ENCODE results near the gene FRS3.
"Not testable (repeated sequence)": the region's sequence is repeated elsewhere in the genome, so short reads cannot be mapped to it uniquely, and the experiment has no call there.

FRS3 gene

DNA sequence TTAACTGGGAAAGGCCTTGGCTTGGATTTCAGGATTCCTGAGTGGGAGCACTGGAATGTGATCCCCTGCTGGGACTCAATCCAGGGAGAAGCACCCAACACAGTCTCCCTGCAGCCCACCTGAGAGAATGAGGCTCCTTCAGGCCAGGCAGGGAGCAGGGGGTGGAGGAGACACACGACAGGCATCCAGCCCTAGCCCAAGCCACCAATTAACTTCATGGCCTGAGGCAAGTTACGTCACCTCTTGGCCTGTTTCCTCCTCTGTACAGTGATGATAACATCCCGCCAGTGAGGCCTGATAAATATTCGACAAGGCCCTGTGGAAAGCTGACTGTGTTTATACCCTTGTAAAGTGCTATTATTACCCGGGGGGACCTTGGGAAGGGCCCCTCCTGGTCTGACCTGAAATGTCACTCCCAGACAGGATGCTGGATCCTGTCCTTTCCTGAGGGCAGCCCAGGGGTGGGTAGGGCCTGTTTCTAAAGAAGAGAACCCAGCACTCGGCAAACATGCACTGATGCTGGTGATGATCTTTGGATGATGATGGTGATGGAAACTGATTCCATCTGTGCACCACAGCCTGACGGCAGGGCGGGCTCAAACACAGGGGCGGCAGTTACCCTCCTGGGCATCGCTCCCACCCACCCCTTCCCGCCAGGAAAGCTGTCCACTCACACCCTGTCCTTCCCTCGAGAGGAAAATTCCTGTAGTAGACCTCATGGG, 12.4 kb downstream of the FRS3 start:
- DNase-seq: no peak

- not testable (repeated sequence) for DNase-seq
Measured at GRCh38 chr6:41766043-41766664, 13.5 kb downstream of the FRS3 start.

- DNase-seq: no peak
Measured at GRCh38 chr6:41763470-41763869, 16.2 kb downstream of the FRS3 start.

DNA sequence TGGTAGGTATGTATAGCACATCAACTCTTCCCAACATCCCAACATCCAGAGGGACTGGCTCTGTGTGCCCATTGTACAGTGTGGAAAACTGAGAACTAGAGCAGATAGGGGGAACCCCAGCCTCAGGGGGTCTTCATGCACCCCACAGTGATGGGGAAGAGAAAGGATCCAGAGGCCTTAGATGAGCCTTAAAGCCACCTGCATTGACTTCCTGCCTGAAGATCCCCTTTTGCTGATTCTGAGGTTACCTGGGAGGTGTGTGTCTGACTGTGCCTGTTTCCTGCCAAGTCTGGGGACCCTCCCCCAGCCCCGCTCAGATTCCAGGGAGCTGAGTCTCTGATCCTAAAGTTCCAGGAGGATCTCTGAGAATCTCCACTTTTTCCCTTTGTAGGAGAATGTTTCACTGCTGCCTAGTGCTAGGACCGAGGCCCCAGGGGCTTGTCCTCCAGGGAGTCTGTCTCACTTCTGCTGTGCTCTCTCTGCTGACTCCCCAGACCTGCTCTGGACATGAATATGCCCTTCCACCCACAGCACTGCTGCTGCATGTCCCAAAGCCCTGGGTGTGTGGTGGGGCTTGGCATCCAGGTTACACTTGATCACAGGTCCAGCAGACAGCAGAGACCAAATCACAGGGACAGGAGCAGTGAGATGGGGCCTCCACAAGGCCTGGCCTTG, 19.7 kb downstream of the FRS3 start:
- no peak for DNase-seq

GRCh38 chr6:41759106-41759904, 20.4 kb downstream of the FRS3 start:
- DNase-seq: no peak

- DNase-seq: no peak
Measured at GRCh38 chr6:41758641-41759035, 21.1 kb downstream of the FRS3 start.

GRCh38 chr6:41757931-41758640, 21.6 kb downstream of the FRS3 start:
- DNase-seq: no peak

DNA sequence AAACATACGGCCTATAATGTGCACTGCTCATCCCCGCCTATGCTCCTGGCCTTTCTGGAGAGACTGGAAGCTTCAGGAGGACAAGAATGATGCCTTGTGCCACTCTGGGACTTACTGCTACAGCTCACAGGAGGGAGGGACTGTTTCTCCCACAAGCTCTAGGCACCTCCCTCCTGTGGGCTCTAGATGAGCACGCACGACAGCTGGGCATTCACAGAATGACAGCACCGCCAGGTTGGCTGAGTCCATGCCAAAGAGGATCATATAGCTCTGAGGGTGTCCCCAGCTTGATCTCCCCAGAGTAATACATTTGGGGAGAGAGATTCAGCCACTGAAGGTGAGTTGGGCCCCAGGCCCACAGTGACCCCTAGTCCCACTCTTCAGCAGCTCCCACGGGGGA, 22.4 kb downstream of the FRS3 start:
- no peak for DNase-seq

- no peak for DNase-seq
Measured at GRCh38 chr6:41756354-41756753, 23.3 kb downstream of the FRS3 start.

DNA sequence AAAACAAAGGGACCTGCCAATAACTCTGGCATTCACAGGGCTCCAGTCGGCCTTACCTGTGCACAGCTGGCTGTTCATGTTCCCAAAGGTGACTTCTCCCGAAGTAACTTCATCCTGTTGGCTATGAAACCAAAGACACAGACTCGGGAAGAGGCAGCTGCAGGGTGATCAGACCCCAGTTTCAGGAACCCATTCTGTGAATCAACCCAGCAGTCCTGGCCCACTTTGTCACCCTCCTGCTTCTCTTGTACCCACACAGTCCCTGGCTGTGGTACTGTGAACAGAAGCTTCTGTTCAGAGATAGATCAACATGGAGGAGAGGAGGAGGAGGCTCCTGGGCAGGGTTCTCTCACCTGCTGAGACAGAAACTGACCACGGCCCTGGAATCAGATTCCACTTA, 23.8 kb downstream of the FRS3 start:
- DNase-seq: no peak

DNA sequence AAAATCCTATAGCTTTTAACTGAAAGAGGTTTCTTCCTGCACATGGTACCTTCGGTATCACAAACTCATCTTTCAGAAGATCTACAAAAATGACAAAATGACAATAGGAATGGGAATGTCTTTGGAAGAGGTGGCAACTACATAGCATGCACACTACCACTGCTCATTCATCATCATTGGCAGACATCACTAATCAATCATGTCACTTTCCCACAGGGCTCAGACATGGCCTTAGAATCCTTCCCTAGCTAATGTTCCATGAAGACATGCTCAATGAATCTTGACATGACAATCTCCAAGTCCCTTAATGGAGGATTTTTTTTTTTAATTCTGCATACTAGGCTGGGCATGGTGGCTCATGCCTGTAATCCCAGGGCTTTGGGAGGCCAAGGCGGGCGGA, 29.3 kb downstream of the FRS3 start:
- no peak for DNase-seq

- DNase-seq: no peak
Measured at GRCh38 chr6:41748542-41748941, 31.2 kb downstream of the FRS3 start.

DNA sequence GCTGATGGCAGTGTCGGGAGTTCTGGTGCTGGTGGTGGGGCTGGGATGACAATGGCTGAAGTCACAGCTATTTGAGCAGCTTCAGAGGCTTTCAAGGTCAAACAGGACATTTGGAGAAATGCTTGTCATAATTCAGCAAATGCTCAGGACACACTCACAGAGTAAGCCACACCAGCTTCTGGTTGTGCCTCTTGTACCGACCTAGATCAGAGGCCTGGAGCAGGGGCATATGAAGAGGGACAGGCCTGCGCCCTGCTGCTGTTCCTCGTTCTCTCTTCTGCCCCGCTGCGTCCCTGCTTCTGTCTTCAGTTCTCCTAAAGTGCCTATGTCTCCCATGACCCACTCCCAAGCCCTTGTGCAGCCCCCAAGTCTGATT, 31.6 kb downstream of the FRS3 start:
- no peak for DNase-seq

- no peak for DNase-seq
Measured at GRCh38 chr6:41747256-41748101, 32.2 kb downstream of the FRS3 start, which contains the start of gene PGC. Gene PGC (minus strand): TSS chr6:41747397. CDS start chr6:41747334, 63 bp downstream.

- no peak for DNase-seq
Measured at GRCh38 chr6:41746107-41746506, 33.6 kb downstream of the FRS3 start.

DNA sequence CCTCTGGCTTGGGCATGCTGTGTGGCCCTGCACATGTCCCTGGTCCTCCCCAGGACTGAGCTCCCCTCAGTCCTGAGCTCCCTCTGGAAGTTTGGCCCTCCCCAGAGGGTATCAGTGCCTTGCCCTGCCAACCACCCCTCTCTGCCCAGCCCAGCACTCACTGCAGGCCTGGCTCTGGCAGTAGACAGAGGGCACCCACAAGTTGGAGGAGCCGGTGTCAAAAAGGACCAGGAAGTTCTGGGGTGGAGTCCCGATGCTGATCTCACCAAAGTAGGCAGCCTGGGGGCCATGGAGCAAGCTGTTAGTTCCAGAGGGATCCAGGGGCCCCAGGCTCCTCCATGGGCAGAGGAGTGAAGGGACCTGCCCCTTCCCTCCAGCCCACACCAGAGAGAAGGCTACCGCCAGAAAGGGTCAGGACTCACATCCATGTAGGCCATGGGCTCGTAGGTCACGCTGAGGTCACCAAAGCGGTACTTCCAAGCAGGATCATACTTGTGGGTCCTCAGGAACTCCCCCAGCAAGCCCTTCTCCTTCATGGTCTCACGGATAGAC, 35.4 kb downstream of the FRS3 start:
- no peak for DNase-seq

DNA sequence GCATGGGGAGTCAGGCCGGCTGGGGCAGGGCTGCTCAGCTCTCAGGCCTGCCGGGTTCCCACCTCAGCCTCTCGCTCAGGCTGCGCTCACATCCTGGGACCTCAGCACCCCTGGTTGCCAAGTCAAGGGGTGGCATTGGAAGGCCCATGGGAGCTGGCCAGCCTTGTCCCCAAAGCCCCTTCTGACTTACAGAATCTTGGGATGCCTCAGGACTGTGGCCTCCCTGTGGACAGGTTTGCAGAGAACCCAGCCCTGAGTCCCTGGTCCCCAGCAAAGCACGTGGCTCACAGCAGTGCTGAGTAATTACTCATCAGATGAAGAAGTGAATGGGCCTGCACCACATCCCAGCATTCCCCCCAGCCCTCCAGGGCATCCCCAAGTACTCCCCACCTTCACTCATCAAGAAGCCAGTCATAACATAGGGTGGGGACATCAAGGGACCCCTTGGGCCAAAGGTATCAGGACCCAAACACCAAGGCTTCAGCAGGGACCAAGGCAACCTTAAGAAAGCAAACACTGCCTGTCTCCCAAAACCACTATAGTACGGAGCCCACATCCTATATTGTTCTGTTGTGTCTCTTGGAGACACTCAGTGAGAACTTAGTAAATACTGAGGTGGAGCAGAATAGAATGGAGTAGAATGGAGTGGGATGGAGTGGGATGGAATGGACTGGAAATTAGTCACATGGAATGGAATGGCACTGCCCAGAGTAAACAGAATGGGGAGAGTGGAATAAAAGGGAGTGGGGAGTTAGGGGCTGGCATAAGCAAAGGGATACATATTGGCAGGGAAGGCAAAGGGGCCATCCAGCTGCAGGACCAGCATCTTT, 36.1 kb downstream of the FRS3 start:
- DNase-seq: no peak

GRCh38 chr6:41741625-41742490, 37.8 kb downstream of the FRS3 start:
- no peak for DNase-seq

DNA sequence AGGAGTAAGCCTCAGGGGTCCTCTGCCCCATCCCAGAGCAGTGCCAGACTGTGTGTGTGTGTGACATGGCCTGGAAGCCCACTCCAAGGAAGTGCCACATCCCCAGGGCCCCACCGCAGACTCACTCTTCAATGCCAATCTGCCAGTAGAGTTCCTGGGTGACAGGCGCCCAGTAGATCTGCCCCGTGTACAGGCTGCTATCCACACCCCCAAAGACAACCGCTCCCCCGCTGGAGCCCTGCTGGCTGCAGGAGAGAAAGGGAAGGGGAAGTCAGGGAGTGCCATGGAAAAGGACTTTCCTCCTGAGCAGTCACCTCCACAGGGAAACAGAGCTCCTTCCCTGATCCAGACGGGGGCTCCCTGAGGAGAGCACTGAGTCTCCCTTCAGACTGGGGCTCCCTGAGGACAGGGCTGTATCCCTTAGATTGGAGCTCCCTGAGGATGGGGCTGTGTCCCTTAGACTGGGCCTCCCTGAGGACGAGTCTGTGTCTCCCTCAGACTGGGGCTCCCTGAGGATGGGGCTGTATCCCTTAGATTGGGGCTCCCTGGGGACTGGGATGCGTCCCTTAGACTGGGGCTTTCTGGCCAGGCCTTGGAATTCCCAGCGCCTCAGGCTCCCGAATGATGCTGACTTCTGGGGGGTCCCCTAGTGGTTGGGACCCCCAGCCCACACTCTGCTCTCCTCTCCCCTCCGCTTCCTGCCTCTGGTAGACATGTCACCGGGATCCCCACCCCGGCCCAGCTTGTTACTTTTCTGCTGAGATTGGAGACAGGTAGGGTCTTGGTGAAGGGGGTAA, 39.1 kb downstream of the FRS3 start:
- no peak for DNase-seq

Data from NCI-H446 treated with DMSO at 0.1 percent for 48 hours (cell line).